ENCODE data around the gene FANCG.

The FANCG gene

DNA sequence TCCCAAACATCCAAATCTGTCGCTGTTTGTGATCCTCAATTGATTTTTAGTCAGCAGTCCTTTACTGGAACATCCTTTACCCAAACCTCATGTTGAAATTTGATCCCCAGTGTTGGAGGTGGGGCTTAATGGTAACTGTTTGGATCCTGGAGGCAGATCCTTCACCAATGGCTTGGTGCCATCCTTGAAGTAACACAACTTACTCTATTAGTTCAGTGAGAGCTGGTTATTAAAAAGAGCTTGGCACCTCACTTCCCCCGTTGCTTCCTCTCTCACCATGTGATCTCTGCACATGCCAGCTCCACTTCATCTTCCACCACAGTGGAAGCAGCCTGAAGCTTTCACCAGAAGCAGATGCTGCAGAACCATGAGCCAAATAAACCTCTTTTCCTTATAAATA is 49.9 kb downstream of the FANCG start:
- Histone ChIP-seq H3K9me3 (ENCODE audit: control insufficient read depth in 1 of 2, low read length in 2 of 2) (no peaks in the 10 kb centered on the region), H3K27me3 (ENCODE audit: low read depth, low read length) (no peaks in the 10 kb centered on the region), H3K36me3 (ENCODE audit: control insufficient read depth in 1 of 2, insufficient read depth in 2 of 2, low read length in 2 of 2) (peaks cover 0 to 3% of the 10 kb centered on the region in 2 donors), H3K4me3 (ENCODE audit: low read depth in 1 of 2, low read length in 2 of 2) (no peak overlapping the region), H3K27ac (ENCODE audit: low read length) (no peak overlapping the region), H3K4me1 (ENCODE audit: control insufficient read depth in 1 of 2, insufficient read depth in 2 of 2, low read length in 2 of 2) (no peaks in the 10 kb centered on the region)

DNA sequence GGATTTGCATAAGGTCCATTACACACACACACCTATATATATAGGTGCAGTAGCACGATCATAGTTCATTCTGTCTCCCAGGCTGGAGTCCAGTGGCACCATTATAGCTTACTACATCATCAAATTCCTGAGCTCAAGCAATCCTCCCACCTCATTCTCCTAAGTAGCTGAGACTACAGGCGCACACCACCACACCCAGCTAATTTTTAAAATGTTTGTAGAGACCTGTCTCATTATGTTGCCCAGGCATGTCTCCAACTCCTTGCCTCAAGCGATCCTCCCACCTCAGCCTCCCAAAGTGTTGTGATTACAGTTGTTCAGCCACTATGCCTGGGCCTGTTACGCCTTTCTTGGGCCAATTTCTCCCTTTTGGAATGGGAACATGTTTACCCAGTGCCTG is 50.5 kb downstream of the FANCG start:
- Histone ChIP-seq H3K27me3 (ENCODE audit: low read depth, low read length) (no peaks in the 10 kb centered on the region), H3K27ac (ENCODE audit: low read length) (no peak overlapping the region), H3K36me3 (ENCODE audit: control insufficient read depth in 1 of 2, insufficient read depth in 2 of 2, low read length in 2 of 2) (peaks cover 0 to 3% of the 10 kb centered on the region in 2 donors), H3K4me3 (ENCODE audit: low read depth in 1 of 2, low read length in 2 of 2) (no peak overlapping the region), H3K4me1 (ENCODE audit: control insufficient read depth in 1 of 2, insufficient read depth in 2 of 2, low read length in 2 of 2) (no peaks in the 10 kb centered on the region), H3K9me3 (ENCODE audit: control insufficient read depth in 1 of 2, low read length in 2 of 2) (no peaks in the 10 kb centered on the region)

DNA sequence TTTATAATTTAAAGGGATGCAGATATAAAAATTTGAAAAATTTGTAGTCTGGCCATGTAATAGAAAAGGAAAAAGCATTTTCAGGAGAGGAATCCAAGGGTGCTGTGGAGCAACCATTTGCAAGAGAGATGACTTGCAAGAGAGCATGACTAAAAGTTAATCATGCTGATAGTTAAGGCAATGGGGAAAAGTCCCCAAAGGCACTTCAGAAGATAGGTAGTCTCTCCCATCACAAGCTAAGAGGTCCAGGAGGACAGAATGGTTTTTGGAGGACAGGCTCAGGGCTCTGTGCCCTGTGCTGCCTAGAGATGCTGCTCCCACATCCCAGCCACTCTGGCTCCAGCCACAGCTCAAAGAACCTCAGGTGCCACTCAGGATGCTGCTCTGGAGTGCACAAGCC is 51.4 kb downstream of the FANCG start:
- H3K4me1 ChIP-seq (ENCODE audit: control insufficient read depth in 1 of 2, insufficient read depth in 2 of 2, low read length in 2 of 2): no peaks in the 10 kb centered on the region
- no peak overlapping the region for H3K4me3 ChIP-seq (ENCODE audit: low read depth in 1 of 2, low read length in 2 of 2)
- H3K9me3 ChIP-seq (ENCODE audit: control insufficient read depth in 1 of 2, low read length in 2 of 2): no peaks in the 10 kb centered on the region
- H3K36me3 ChIP-seq (ENCODE audit: control insufficient read depth in 1 of 2, insufficient read depth in 2 of 2, low read length in 2 of 2): peaks cover 0 to 3% of the 10 kb centered on the region in 2 donors
- no peaks in the 10 kb centered on the region for H3K27me3 ChIP-seq (ENCODE audit: low read depth, low read length)
- no peak overlapping the region for H3K27ac ChIP-seq (ENCODE audit: low read length)

DNA sequence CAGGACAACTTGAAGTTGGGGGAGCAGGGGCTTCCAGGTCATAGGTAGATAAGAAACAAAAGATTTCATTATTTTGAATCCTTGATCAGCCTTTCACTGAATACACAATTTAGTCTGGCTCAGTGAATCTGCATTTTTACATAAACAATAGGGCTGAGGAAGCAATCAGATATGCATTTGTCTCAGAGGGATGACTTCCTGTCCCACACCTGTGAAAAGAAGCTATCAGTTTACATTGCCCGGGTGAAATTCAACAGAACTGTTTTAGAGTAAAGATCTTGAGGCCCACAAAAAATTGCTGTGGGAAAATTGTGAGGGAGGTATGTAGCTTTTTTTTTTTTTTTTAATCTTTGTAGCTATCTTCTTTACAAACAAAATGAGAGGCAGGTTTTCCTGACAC is 51.9 kb downstream of the FANCG start:
- peaks cover 0 to 3% of the 10 kb centered on the region in 2 donors for H3K36me3 ChIP-seq (ENCODE audit: control insufficient read depth in 1 of 2, insufficient read depth in 2 of 2, low read length in 2 of 2)

DNA sequence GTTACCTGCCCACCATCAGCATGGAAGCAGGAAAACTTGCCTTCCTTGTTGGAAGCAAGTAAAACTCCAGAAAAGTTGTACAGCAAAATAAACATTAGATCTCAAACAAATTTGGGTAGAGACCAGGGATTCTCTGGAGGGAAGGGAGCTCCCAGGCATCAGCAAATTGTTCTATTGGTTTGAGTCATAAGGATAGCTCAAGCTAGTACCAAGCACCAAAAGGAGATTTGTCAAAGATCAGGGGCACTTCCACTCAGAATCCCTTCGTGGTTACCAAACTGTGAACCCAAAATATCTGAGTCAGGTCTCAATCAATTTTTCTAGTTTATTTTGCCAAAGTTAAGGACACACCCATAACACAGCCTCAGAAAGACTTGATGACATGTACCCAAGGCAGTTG is 52.4 kb downstream of the FANCG start:
- Histone ChIP-seq H3K36me3 (ENCODE audit: control insufficient read depth in 1 of 2, insufficient read depth in 2 of 2, low read length in 2 of 2) (peaks cover 0 to 6% of the 10 kb centered on the region in 2 donors), H3K4me1 (ENCODE audit: control insufficient read depth in 1 of 2, insufficient read depth in 2 of 2, low read length in 2 of 2) (no peaks in the 10 kb centered on the region), H3K27ac (ENCODE audit: low read length) (no peak overlapping the region), H3K27me3 (ENCODE audit: low read depth, low read length) (no peaks in the 10 kb centered on the region), H3K4me3 (ENCODE audit: low read depth in 1 of 2, low read length in 2 of 2) (no peak overlapping the region), H3K9me3 (ENCODE audit: control insufficient read depth in 1 of 2, low read length in 2 of 2) (no peaks in the 10 kb centered on the region)

More for the DNA sequence above, 51.9 kb downstream of the FANCG start:
- Histone ChIP-seq H3K9me3 (ENCODE audit: control insufficient read depth in 1 of 2, low read length in 2 of 2) (no peaks in the 10 kb centered on the region), H3K27me3 (ENCODE audit: low read depth, low read length) (no peaks in the 10 kb centered on the region), H3K27ac (ENCODE audit: low read length) (no peak overlapping the region), H3K4me3 (ENCODE audit: low read depth in 1 of 2, low read length in 2 of 2) (no peak overlapping the region), H3K4me1 (ENCODE audit: control insufficient read depth in 1 of 2, insufficient read depth in 2 of 2, low read length in 2 of 2) (no peaks in the 10 kb centered on the region)

DNA sequence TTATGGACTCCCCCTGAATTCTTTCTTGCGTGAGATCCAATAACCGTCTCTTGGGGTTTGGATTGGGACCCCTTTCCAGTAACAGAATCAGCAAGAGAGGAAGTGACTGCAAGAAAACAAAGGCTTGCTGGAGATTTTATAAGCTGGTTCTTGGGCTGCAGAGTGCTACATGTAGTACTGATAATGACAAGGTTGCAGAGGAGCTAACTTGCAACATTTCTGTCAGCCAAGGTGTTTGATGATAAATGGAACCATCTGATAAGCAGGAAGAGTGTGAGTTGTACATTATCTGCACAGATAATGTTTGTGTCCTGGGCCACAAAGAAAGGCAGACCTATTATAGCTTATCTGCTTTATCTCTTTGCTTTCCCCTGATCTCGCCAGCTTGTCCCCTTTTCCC is 53.1 kb downstream of the FANCG start:
- H3K36me3 ChIP-seq (ENCODE audit: control insufficient read depth in 1 of 2, insufficient read depth in 2 of 2, low read length in 2 of 2): peaks cover 0 to 11% of the 10 kb centered on the region in 2 donors
- no peak overlapping the region for H3K27ac ChIP-seq (ENCODE audit: low read length)

More for the DNA sequence above, 53.1 kb downstream of the FANCG start:
- Histone ChIP-seq H3K4me1 (ENCODE audit: control insufficient read depth in 1 of 2, insufficient read depth in 2 of 2, low read length in 2 of 2) (no peaks in the 10 kb centered on the region), H3K4me3 (ENCODE audit: low read depth in 1 of 2, low read length in 2 of 2) (no peak overlapping the region), H3K9me3 (ENCODE audit: control insufficient read depth in 1 of 2, low read length in 2 of 2) (no peaks in the 10 kb centered on the region), H3K27me3 (ENCODE audit: low read depth, low read length) (no peaks in the 10 kb centered on the region)
